Tibial nerve (tissue), 4 donors: ENCODE results near the gene SYT3. TPM values are rescaled to one million over a fixed set of nuclear protein-coding genes. Genes with fewer than 3 reads are reported as not detected.

Experiments used
- DNase-seq, 2 donors: peaks; one replicate each; pipeline ENCODE4 v3.0.0-alpha.2; 2019; ENCODE audit warnings: low spot score in 2 of 2
- H3K27ac ChIP-seq, 4 donors: fragments of 200-600 bp; sonication (generic) in 3 of 4; one replicate each; pipeline ENCODE4 v1.5.1; 2017 to 2019; ENCODE audit warnings: mild to moderate bottlenecking in 1 of 4
- H3K27me3 ChIP-seq, 2 donors: fragments of 200-600 bp; sonication (generic) in 1 of 2; one replicate each; pipeline versions ENCODE4 v1.5.1 to v1.6.0; 2017 to 2019
- H3K36me3 ChIP-seq, 3 donors: fragments of 200-600 bp; sonication (generic); one replicate each; pipeline ENCODE4 v1.5.1; 2018 to 2019
- H3K4me1 ChIP-seq, 4 donors: fragments of 200-600 bp; sonication (generic) in 3 of 4; one replicate each; pipeline ENCODE4 v1.5.1; 2017 to 2019
- H3K4me3 ChIP-seq, 4 donors: fragments of 200-600 bp; sonication (generic) in 3 of 4; one replicate each; pipeline ENCODE4 v1.5.1; 2017 to 2019; ENCODE audit warnings: mild to moderate bottlenecking in 1 of 4, moderate library complexity in 1 of 4
- H3K9me3 ChIP-seq, 4 donors: fragments of 200-600 bp; sonication (generic) in 3 of 4; one replicate each; pipeline ENCODE4 v1.5.1; 2017 to 2019
- EP300 ChIP-seq, 2 donors: sonication (generic); formaldehyde crosslinking; IDR thresholded peaks; one replicate each; pipeline ENCODE4 v1.6.1; 2017; ENCODE audit warnings: antibody characterized with exemption in 2 of 2, mild to moderate bottlenecking in 1 of 2
- POLR2A ChIP-seq, 2 donors: fragments of 450-650 bp; IDR thresholded peaks; one replicate each; pipeline ENCODE4 v1.6.1; 2017; ENCODE audit warnings: antibody characterized with exemption in 2 of 2, mild to moderate bottlenecking in 2 of 2, moderate library complexity in 2 of 2
- WGBS, 2 donors: methylation state at CpG; one replicate each; pipeline ENCODE4 v1.1.5; 2018; 5-methylcytosine and 5-hydroxymethylcytosine counted together
- total RNA-seq, 4 donors: library from RNA; depleted of rRNA; stranded (reverse); fragments of >200 nt; gene quantifications; one replicate each; pipeline ENCODE4 v1.1.0, GENCODE V29; 2016
- TF ChIP-seq, protein P1 (sequence below), 5 experiments: fragments of 200-600 bp in 3 of 5; fragments of 450-650 bp in 2 of 5; sonication (generic) in 3 of 5; IDR thresholded peaks; one replicate each; pipeline ENCODE4 v1.5.1; 2016 to 2019; ENCODE audit warnings: antibody characterized with exemption in 5 of 5, mild to moderate bottlenecking in 3 of 5, moderate library complexity in 2 of 5

The SYT3 gene, protein sequence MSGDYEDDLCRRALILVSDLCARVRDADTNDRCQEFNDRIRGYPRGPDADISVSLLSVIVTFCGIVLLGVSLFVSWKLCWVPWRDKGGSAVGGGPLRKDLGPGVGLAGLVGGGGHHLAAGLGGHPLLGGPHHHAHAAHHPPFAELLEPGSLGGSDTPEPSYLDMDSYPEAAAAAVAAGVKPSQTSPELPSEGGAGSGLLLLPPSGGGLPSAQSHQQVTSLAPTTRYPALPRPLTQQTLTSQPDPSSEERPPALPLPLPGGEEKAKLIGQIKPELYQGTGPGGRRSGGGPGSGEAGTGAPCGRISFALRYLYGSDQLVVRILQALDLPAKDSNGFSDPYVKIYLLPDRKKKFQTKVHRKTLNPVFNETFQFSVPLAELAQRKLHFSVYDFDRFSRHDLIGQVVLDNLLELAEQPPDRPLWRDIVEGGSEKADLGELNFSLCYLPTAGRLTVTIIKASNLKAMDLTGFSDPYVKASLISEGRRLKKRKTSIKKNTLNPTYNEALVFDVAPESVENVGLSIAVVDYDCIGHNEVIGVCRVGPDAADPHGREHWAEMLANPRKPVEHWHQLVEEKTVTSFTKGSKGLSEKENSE
- total RNA-seq: not detected

DNA sequence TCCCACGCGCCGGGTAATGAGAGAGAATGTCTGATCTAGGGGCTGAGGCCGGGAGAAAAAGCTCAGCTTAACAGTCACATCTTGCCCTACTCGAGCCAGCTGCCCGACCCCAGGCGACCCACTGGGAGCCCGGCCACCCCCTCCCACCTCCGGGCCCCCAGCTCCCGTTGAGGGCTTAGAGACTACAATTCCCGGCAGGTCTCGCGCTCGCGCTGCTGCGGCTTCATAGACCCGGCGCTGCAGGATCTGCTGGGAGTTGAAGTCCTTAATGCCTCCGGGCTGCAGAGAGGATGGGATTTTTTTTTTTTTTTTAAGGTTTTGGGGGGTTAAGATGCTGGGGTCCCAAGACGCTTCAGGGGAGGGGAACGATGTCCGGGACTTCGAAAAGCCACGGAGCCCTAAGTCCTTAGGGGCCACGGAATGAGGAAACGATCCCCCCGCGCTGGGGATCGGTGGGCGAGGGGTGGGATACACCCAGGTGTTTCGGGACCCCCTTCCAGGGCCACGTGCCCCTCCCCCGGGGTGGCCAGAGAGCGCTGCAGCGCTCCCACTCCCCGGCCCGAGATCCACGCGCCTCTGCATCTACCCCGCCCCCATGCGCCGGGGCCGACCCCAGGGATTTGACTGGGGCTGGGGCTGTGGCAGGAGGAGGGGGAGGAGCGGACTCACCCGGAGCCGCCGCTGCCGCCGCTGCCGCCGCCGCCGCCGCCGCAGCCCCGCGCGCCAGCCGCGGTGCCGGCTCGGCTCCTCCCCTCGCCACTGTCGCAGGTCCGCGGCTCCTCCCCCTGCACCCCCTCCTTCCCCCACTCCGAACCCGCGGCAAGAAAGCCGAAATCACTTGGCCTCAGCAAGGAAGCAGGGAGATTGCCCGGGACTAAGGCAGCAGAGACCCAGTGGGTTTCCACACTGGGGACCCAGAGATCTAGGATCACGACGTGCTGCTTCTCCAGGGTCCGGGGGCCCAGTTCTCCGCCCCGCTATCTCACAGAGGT lies at the start of gene SYT3:
TSS of gene SYT3 (minus strand) at position 761 of the 992 bp plus-strand sequence. CDS start 2,470 bp downstream, outside the sequence.
- TF ChIP-seq EP300 (IDR thresholded peaks at IDR 0.05) (no peak), POLR2A (IDR thresholded peaks at IDR 0.05) (no peak)
- TF ChIP-seq, protein P1, sequence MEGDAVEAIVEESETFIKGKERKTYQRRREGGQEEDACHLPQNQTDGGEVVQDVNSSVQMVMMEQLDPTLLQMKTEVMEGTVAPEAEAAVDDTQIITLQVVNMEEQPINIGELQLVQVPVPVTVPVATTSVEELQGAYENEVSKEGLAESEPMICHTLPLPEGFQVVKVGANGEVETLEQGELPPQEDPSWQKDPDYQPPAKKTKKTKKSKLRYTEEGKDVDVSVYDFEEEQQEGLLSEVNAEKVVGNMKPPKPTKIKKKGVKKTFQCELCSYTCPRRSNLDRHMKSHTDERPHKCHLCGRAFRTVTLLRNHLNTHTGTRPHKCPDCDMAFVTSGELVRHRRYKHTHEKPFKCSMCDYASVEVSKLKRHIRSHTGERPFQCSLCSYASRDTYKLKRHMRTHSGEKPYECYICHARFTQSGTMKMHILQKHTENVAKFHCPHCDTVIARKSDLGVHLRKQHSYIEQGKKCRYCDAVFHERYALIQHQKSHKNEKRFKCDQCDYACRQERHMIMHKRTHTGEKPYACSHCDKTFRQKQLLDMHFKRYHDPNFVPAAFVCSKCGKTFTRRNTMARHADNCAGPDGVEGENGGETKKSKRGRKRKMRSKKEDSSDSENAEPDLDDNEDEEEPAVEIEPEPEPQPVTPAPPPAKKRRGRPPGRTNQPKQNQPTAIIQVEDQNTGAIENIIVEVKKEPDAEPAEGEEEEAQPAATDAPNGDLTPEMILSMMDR (IDR thresholded peaks at IDR 0.05): no peak
- WGBS, 2 donors: 4 to 9% methylated on average over 31 to 66 of the region's 76 CpGs
- Histone ChIP-seq H3K4me1 (peaks cover 0 to 3% (median 0%) of the 10 kb centered on the region in 4 donors), H3K4me3 (peak within 1 kb of the TSS in 2 of 4 donors; percentile 1 to 45), H3K27me3 (peaks cover 0 to 61% of the 10 kb centered on the region in 2 donors), H3K36me3 (no peaks in the 10 kb centered on the region), H3K27ac (no peak within 1 kb of the TSS), H3K9me3 (peaks cover 0 to 22% (median 3%) of the 10 kb centered on the region in 4 donors)
- DNase-seq: no peak

DNA sequence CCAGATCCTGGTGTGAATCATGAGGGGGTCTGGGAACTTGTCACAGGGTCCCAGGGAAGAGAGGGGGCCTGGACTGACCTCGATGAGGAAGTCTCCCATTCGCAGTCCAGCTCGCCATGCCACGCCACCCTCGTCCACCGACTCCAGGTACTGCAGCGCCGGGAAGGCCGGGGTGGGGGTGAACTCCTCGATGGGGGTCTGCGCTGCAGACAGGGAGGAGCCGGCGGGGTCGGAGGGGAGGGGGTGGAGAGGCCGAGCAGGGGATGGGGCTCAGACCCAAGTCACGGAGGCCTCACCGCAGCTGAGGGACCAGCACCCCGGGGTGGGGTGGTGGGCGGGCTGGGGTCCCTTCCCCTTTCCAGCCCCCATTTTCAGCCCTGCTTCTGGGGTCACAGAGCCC lies 49.1 kb upstream of the SYT3 start:
- peaks cover 2 to 66% of the 10 kb centered on the region in 2 donors for H3K27me3 ChIP-seq
- no peak for DNase-seq
- no peak overlapping the region for H3K4me3 ChIP-seq
- H3K27ac ChIP-seq: no peak overlapping the region
- TF ChIP-seq EP300 (IDR thresholded peaks at IDR 0.05): no peak
- TF ChIP-seq, protein P1 (IDR thresholded peaks at IDR 0.05): no peak
- no peak for TF ChIP-seq POLR2A (IDR thresholded peaks at IDR 0.05)
- 70 to 73% methylated on average over 9 to 16 of the region's 19 CpGs for WGBS, 2 donors
- H3K36me3 ChIP-seq: no peaks in the 10 kb centered on the region
- no peaks in the 10 kb centered on the region for H3K4me1 ChIP-seq
- H3K9me3 ChIP-seq: no peaks in the 10 kb centered on the region

GRCh38 chr19:50686310-50687032 lies 46.8 kb upstream of the SYT3 start:
- Histone ChIP-seq H3K9me3 (no peaks in the 10 kb centered on the region), H3K4me3 (no peak overlapping the region), H3K36me3 (no peaks in the 10 kb centered on the region), H3K27me3 (peaks cover 0 to 43% of the 10 kb centered on the region in 2 donors), H3K27ac (no peak overlapping the region), H3K4me1 (no peaks in the 10 kb centered on the region)
- no peak for DNase-seq
- TF ChIP-seq EP300 (IDR thresholded peaks at IDR 0.05) (no peak), POLR2A (IDR thresholded peaks at IDR 0.05) (no peak)
- TF ChIP-seq, protein P1 (IDR thresholded peaks at IDR 0.05): no peak
- WGBS, 2 donors: 23 to 44% methylated on average over 26 to 36 of the region's 50 CpGs

GRCh38 chr19:50679177-50680125 lies 39.8 kb upstream of the SYT3 start:
- peaks cover 0 to 11% (median 0%) of the 10 kb centered on the region in 4 donors for H3K9me3 ChIP-seq
- DNase-seq: peak; percentile 46 to 70
- no peaks in the 10 kb centered on the region for H3K27me3 ChIP-seq
- TF ChIP-seq POLR2A (IDR thresholded peaks at IDR 0.05) (no peak), EP300 (IDR thresholded peaks at IDR 0.05) (no peak)
- TF ChIP-seq, protein P1 (IDR thresholded peaks at IDR 0.05): no peak
- 11 to 18% methylated on average over 23 of the region's 23 CpGs for whole genome bisulfite sequencing, 2 donors
- H3K4me1 ChIP-seq: no peaks in the 10 kb centered on the region
- H3K36me3 ChIP-seq: no peaks in the 10 kb centered on the region
- H3K4me3 ChIP-seq: no peak overlapping the region
- no peak overlapping the region for H3K27ac ChIP-seq
